DLD1 (cell line): ENCODE measurements around the gene TMEM45B.
"Not testable (repeated sequence)": the region's sequence is repeated elsewhere in the genome, so short reads cannot be mapped to it uniquely, and the experiment has no call there.

Experiments used
- in situ Hi-C: cut with HindIII; loops from 2 replicates; pipeline ENCODE4 v1.10.0; 2017; ENCODE audit warnings: low sequenced_read_pairs

TMEM45B gene

GRCh38 chr11:129815596-129816461 is at the start of gene TMEM45B:
Gene TMEM45B, plus strand, starts transcription at chr11:129815848. Its CDS starts 36,635 bp downstream, at chr11:129852483.
- in situ Hi-C loops, result no loop called here

- in situ Hi-C loops, result no loop called here
Measured at GRCh38 chr11:129766898-129767604, 48.6 kb upstream of the TMEM45B start.

- in situ Hi-C loops, result no loop called here
Measured at GRCh38 chr11:129767827-129768226, 47.8 kb upstream of the TMEM45B start.

DNA sequence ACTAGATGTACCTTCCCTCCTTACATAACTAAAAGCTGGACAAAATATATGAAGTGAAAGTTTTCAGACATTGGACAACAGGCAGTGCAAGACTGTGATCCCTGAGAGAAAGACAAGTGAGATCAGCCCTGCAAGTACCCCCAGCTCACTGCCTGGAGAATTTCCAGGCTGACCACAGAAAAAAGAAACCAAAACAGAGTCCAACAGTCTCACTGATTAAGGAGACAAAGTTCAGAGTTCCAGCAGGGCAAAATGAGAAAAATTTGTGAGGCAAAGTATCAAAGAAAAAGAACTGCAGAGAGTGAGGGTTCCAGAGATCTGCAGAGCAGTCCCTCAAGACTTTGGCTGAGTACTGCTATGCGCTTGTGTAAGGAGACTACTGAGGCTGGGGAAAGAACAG is 47.3 kb upstream of the TMEM45B start:
- in situ Hi-C loops, result no loop called here

GRCh38 chr11:129769059-129769458 is 46.6 kb upstream of the TMEM45B start:
- in situ Hi-C loops, result no loop called here

- in situ Hi-C loops, result no loop called here
Measured at GRCh38 chr11:129770993-129771392, 44.7 kb upstream of the TMEM45B start.

DNA sequence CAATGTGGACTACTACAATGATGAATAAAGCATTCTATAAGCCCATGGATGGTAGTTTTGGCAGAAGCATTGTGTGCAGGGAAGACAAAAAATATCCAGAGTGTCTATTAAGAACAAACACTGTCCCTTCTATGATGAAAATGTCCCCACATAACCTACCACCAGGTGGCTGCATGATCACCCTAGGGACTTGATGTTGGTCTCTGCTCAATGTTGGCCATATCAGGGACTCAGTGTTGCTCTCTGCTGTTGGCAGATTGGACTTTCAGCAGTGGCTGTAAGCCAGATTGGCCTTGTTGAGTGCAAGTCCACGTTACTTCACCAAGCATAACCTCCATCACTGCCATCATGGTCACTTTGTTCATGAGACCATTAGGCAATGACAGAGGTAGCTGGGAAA is 44.2 kb upstream of the TMEM45B start:
- in situ Hi-C loops, result not testable (repeated sequence)

DNA sequence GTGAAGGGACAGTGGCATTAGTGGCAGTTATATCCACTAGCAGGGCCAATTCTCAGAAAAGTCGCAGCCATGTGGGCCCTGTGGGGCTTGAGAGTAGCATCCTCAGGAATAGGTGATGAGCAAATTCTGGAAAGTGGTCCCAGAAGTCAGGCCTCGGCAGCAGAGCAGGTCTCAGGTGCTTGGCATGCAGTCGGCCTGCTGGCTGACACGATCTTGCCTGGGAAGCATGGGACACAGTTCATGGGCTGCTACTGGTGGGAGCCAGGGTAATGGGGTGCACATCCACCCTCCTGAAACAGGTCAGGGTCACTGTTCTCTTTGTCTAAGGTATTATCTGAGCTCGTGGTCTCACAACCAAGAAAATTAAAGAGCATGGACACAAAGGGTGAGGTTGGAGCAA is 36.8 kb upstream of the TMEM45B start:
- in situ Hi-C loops, result no loop called here

DNA sequence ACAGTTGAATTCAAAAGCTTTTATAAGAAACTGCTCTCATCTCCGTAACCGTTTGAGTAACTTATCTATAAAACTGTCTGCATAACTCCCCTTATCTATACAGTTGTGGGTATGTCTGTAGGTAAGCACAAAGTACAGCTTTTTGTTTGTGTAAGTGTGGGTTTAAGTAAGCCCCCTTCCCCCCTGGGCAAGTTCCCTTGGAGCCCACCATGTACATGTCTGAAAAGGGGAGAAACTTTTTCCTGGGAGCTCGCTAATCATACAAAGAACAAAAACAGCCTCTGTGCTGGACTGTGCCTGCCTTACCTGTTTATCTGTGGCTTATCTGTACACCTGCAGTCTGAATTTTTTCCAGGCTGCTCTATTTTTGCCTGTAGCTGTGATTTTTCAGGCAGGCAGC is 36.3 kb upstream of the TMEM45B start:
- in situ Hi-C loops, result no loop called here

GRCh38 chr11:129785383-129786111 is 30.1 kb upstream of the TMEM45B start:
- in situ Hi-C loops, result no loop called here

DNA sequence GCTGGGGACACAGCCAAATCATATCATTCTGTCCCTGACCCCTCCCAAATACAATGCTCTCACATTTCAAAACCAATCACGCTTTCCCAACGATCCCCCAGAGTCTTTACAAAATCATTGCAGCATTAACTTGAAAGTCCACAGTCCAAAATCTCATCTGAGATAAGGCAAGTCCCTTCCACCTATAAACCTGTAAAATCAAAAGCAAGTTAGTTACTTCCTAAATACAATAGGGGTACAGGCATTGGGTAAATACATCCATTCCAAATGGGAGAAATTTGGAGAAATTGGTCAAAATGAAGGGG is 29.6 kb upstream of the TMEM45B start:
- in situ Hi-C loops, result not testable (repeated sequence)

GRCh38 chr11:129787532-129788155 is 28.0 kb upstream of the TMEM45B start:
- in situ Hi-C loops, result no loop called here

- in situ Hi-C loops, result no loop called here
Measured at GRCh38 chr11:129788278-129788677, 27.4 kb upstream of the TMEM45B start.

GRCh38 chr11:129790106-129790505 is 25.5 kb upstream of the TMEM45B start:
- in situ Hi-C loops, result no loop called here

DNA sequence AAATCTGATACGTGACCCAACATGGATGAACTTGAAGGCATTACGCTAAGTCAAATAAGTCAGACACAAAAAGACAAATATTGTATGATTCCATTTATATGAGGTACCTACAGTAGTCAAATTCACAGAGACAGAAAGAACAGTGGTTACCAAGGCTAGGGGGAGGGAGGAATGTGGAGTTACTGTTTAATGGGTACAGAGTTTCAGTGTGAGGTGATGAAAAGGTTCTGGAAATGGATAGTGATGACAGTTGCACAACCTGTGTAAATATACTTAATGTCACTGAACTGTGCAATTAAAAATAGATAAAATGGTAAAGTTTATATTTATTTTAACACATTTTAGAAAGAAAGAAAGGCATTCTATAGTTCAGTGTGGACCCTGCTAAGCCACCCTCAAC is 24.1 kb upstream of the TMEM45B start:
- in situ Hi-C loops, result no loop called here

DNA sequence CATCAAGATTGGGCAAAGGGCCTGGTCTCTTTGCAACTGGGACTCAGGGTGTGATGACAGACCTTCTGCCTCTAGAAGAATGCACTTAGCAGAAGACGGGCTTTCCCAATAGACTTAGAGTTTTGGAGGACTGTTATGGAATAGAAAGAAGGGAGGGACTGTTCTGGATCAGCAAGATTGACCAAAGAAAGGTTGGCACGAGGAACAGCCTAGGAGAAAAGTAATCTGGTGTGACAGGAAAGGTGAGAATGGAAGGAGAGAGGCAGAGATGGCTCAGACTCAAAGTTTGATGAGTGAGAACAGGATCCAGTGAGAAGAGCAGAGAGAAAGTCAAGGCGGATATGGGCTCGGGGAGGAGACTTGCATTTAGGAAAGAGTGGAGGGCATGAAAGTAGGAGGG is 23.0 kb upstream of the TMEM45B start:
- in situ Hi-C loops, result no loop called here

- in situ Hi-C loops, result no loop called here
Measured at GRCh38 chr11:129795089-129795488, 20.6 kb upstream of the TMEM45B start.

DNA sequence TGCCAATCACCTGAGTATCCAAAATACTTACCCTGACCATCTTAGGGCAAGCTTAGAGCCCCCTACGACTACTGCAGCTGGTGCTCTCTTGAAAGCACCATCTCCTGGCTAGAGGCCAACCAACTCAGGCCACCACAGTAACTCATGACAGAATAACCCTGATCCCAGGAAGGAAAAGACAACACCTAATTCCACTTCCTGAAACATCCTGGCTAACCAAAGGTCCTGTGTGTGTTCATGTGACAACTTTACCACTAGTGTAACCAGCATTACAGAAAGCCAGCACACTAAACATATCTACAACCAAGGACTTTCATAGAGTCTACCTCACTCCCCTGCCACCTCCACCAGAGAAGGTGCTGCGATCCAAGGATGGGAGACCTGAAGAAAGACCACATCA is 17.4 kb upstream of the TMEM45B start:
- in situ Hi-C loops, result no loop called here

DNA sequence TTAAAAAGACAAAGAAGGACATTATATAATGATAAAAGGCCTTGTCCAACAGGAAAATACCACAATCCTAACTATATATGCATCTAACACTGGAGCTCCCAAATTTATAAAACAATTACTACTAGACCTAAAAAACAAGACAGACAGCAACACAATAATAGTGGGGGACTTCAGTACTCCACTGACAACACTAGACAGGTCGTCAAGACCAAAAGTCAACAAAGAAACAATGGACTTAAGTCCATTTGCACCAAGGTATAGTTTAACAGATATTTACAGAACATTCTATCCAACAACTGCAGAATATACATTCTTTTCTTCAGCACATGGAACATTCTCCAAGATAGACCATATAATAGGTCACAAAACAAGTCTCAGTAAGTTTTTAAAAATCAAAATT is 15.5 kb upstream of the TMEM45B start:
- in situ Hi-C loops, result not testable (repeated sequence)

- in situ Hi-C loops, result no loop called here
Measured at GRCh38 chr11:129800655-129801054, 15.0 kb upstream of the TMEM45B start.

DNA sequence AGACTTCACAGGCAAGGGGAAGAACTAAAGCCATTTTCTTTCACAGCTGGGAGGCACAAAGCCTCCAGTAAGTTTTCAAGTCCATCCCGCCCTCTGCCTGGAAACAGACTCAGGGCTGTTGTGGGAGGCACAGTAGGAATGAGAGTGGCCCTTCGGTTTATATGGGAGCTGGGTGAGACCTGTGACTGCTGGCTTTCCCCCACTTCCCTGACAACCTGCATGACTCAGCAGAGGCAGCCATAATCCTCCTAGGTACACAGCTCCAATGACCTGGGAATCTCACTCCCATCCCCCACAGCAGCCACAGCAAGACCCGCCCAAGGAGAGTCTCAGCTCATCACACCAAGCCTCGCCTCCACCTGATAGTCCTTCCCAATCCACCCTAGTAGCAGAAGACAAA is 12.1 kb upstream of the TMEM45B start:
- in situ Hi-C loops, result no loop called here
